ENCODE results near the gene CYB5D1. TPM values are rescaled to one million over a fixed set of nuclear protein-coding genes. Genes with fewer than 3 reads are reported as not detected.
A peak's percentile ranks its signal among the peaks of the same experiment; 100 is the strongest.
"Not testable (repeated sequence)": the region's sequence is repeated elsewhere in the genome, so short reads cannot be mapped to it uniquely, and the experiment has no call there.

CYB5D1 gene
- total RNA-seq, 1 donor from 2014 or later: 16.6 TPM

DNA sequence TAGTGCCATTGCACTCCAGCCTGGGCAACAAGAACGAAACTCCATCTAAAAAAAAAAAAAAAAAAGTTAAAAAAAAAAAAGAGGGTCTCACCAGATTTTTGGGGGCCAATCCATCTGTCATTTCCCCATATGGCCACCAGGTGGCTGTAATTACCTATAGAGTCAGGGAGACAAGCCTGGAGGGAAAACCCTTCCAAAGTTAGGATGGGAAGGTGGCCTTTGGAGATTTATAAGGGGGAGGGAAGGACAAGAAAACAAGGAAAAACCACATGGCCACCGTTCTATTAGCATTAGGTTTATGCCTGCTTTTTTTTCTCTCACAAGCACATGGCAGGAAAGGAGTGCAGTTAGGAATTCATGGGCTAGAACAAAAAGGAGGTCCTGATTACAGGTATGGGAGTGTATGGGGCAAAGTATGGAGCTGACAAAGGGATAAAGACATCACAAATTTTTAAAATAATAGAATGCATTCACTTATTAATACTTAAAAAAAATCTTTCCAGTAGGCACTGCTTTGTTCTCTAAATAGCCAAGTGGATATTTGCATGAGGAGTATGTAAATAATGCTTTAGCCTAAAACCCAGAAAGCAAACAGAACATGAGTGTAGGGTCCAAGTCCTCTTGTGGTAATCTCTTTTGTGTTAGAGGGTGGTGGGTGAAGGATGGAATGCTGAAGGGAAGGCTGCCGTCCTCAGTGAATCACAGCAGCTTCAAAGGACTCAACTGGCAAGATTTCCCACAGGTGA lies 5.1 kb downstream of the CYB5D1 start:
- no peaks in the 10 kb centered on the region for H3K9me3 Mint-ChIP-seq
- H3K27ac Mint-ChIP-seq: peak overlapping the region; percentile 54
- H3K36me3 Mint-ChIP-seq: peaks cover 31% of the 10 kb centered on the region
- DNase-seq (ENCODE audit: extremely low spot score, unreplicated experiment): no peak
- TF ChIP-seq, protein P1, sequence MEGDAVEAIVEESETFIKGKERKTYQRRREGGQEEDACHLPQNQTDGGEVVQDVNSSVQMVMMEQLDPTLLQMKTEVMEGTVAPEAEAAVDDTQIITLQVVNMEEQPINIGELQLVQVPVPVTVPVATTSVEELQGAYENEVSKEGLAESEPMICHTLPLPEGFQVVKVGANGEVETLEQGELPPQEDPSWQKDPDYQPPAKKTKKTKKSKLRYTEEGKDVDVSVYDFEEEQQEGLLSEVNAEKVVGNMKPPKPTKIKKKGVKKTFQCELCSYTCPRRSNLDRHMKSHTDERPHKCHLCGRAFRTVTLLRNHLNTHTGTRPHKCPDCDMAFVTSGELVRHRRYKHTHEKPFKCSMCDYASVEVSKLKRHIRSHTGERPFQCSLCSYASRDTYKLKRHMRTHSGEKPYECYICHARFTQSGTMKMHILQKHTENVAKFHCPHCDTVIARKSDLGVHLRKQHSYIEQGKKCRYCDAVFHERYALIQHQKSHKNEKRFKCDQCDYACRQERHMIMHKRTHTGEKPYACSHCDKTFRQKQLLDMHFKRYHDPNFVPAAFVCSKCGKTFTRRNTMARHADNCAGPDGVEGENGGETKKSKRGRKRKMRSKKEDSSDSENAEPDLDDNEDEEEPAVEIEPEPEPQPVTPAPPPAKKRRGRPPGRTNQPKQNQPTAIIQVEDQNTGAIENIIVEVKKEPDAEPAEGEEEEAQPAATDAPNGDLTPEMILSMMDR (conservative IDR thresholded peaks at IDR 0.05): peak; percentile 84
- H3K4me1 Mint-ChIP-seq (ENCODE audit: unreplicated experiment): peaks cover 28% of the 10 kb centered on the region
- no peak overlapping the region for H3K4me3 Mint-ChIP-seq
- H3K27me3 Mint-ChIP-seq: no peaks in the 10 kb centered on the region

DNA sequence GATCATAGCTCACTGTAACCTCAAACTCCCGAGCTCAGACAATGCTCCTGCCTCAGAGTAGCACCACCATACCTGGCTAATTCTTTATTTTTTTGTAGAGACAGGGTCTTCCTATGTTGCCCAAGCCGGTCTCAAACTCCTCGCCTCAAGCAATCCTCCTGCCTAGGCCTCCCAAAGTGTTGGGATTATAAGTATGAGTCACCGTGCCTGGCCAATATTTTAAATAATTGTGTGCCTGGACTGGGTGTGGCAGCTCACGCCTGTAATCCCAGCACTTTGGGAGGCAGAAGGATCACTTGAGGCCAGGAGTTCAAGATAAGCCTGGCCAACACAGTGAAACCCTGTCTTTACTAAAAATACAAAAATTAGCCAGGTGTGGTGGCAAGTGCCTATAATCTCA lies 6.6 kb downstream of the CYB5D1 start:
- H3K9me3 Mint-ChIP-seq: not testable (repeated sequence)

DNA sequence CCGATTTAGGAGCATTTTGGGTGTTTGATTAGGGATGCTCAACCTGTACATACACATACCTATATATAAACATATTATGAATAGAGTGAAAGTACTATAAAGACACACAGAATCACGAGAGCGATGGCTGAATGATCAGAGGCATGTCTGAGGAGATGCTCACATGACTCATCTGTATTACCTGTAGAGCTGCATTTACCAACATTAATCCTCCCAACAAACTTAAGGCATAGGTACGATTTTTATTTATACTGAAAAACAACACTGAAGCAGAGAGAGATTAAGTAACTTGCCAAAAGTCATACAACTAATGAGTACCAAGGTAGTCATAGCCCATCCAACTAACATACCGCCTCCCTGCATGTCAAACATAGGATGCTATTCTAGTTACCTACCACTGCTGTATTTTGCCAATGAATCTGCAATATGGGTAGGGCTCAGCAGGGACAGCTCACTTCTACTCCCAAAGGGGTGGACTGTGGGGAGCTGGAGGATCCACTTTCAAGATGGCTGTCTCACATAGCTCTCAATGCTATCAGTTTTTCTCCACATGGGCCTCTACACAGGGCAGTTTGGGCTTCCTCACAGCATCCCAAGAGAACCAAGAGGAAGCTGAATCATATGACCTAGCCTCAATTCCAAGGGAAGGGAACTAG lies 7.3 kb downstream of the CYB5D1 start:
- Mint-ChIP-seq H3K27ac (no peak overlapping the region), H3K9me3 (no peaks in the 10 kb centered on the region), H3K4me3 (no peak overlapping the region), H3K27me3 (no peaks in the 10 kb centered on the region), H3K36me3 (peaks cover 27% of the 10 kb centered on the region), H3K4me1 (ENCODE audit: unreplicated experiment) (peaks cover 22% of the 10 kb centered on the region)
- TF ChIP-seq, protein P1 (conservative IDR thresholded peaks at IDR 0.05): no peak
- no peak for DNase-seq (ENCODE audit: extremely low spot score, unreplicated experiment)

More for the DNA sequence above, 6.6 kb downstream of the CYB5D1 start:
- peaks cover 28% of the 10 kb centered on the region for H3K4me1 Mint-ChIP-seq (ENCODE audit: unreplicated experiment)
- H3K27me3 Mint-ChIP-seq; H3K27ac Mint-ChIP-seq; DNase-seq (ENCODE audit: extremely low spot score, unreplicated experiment); H3K4me3 Mint-ChIP-seq: not testable (repeated sequence)
- H3K36me3 Mint-ChIP-seq: peaks cover 33% of the 10 kb centered on the region

DNA sequence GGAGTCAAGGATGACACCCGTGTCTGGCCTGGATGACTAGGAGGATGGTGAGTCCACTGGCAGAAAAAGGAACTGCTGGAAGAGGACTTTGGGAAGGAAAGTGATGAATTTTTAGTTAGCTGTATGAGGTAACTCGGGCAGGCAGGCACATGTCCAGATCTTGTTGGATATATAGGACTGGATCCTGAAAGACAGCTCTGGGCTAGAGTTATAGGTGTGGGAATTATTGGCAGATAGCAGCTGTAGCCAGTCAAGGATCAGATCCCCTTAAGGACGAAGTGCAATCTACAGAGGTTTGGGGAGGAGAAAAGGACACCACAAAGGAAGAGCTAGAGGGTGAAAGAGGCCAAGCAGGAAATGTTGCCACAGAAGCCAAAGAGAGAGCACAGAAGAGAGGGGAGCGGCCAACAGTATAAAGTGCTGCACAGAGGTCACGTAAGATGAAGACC lies 10.1 kb downstream of the CYB5D1 start:
- Mint-ChIP-seq H3K27me3 (no peaks in the 10 kb centered on the region), H3K9me3 (no peaks in the 10 kb centered on the region), H3K4me1 (ENCODE audit: unreplicated experiment) (peaks cover 11% of the 10 kb centered on the region), H3K36me3 (peaks cover 27% of the 10 kb centered on the region), H3K27ac (no peak overlapping the region), H3K4me3 (no peak overlapping the region)
- TF ChIP-seq, protein P1 (conservative IDR thresholded peaks at IDR 0.05): no peak
- DNase-seq (ENCODE audit: extremely low spot score, unreplicated experiment): no peak

DNA sequence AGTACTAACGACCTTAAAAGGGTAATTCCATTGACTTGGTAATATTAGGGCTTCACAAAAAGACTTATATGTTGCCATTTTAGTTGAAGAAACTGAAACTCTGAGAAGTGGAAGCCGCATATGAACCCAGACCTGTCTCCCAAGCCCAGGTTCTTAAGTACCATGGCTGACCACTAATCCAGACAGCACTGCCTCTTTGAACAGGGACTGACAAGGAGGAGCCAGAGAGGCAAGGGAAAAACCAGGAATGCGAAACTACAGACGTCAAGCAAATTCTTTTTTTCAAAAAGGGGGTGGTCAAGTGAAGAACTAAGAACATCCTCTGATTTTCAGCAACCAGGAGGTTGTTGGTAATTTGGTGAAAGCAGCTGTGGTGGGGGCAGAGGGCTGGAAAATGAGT lies 15.2 kb downstream of the CYB5D1 start:
- Mint-ChIP-seq H3K27me3 (no peaks in the 10 kb centered on the region), H3K27ac (no peak overlapping the region), H3K4me1 (ENCODE audit: unreplicated experiment) (no peaks in the 10 kb centered on the region), H3K4me3 (no peak overlapping the region), H3K9me3 (no peaks in the 10 kb centered on the region), H3K36me3 (peaks cover 35% of the 10 kb centered on the region)
- TF ChIP-seq, protein P1 (conservative IDR thresholded peaks at IDR 0.05): no peak
- no peak for DNase-seq (ENCODE audit: extremely low spot score, unreplicated experiment)

DNA sequence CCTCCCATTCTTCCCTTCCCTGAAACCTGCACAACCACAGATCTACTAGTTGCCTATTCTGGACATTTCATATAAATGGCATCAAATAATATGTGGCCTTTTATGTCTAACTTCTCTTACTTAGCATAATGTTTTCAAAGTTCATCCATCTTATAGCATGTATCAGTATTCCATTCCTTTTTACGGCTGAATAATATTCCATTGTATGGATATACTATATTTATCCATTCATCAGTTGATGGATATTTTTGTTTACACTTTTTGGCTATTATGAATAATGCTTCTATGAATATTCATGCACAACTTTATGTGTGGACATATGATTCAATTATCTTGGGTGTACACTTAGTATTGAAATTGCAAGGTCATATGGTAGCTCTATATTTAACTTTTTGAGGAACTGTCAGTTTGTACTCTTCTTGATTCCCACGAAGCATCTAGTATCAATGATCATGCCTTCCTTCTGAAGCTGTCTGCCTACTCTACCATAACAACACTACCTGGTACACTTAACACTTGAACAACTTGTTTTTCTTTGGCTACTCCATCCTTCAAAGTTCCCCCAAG lies 18.1 kb downstream of the CYB5D1 start:
- TF ChIP-seq, protein P1 (conservative IDR thresholded peaks at IDR 0.05): no peak
- Mint-ChIP-seq H3K36me3 (peaks cover 34% of the 10 kb centered on the region), H3K27me3 (no peaks in the 10 kb centered on the region), H3K4me1 (ENCODE audit: unreplicated experiment) (no peaks in the 10 kb centered on the region), H3K27ac (no peak overlapping the region), H3K9me3 (no peaks in the 10 kb centered on the region), H3K4me3 (no peak overlapping the region)
- no peak for DNase-seq (ENCODE audit: extremely low spot score, unreplicated experiment)

Measured in type B pancreatic cell (in vitro differentiated cells).